ENCODE results near the gene RABEP1. TPM values are rescaled to one million over a fixed set of nuclear protein-coding genes. Genes with fewer than 3 reads are reported as not detected.
"Not testable (repeated sequence)": the region's sequence is repeated elsewhere in the genome, so short reads cannot be mapped to it uniquely, and the experiment has no call there.

Gene RABEP1
- total RNA-seq, 2 donors from 2014 or later, result 36.4 to 47.0 TPM

DNA sequence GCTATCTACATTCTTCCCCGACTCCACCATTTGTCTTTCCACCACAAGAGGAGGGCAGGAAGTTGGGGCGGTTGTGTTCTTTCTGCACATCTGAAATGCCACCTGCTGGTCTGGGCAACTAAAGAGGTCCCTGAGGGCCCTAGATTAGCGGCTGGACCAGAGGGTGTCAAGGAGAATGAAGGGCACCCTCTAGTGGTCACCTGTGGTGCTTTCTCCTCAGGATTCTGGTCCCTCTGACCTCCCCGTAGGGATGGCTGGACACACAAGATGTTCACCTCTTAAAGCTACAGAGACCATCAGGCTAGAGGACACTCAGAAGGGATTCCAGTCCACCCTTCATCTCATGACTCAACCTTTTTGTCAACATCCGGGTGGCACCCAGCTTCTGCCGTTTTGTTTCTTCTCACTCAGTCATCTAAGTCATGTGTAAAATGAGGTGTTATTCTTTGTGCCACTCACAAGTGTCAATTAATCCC lies 44.5 kb upstream of the RABEP1 start:
- Histone ChIP-seq H3K4me1 (ENCODE audit: control insufficient read depth in 1 of 2, low read depth in 2 of 2) (no peaks in the 10 kb centered on the region), H3K36me3 (no peaks in the 10 kb centered on the region), H3K9me3 (no peaks in the 10 kb centered on the region), H3K27me3 (replicated peaks; ENCODE audit: insufficient read depth) (no peaks in the 10 kb centered on the region), H3K27ac (no peak overlapping the region), H3K4me3 (no peak overlapping the region)
- TF ChIP-seq, protein P1, sequence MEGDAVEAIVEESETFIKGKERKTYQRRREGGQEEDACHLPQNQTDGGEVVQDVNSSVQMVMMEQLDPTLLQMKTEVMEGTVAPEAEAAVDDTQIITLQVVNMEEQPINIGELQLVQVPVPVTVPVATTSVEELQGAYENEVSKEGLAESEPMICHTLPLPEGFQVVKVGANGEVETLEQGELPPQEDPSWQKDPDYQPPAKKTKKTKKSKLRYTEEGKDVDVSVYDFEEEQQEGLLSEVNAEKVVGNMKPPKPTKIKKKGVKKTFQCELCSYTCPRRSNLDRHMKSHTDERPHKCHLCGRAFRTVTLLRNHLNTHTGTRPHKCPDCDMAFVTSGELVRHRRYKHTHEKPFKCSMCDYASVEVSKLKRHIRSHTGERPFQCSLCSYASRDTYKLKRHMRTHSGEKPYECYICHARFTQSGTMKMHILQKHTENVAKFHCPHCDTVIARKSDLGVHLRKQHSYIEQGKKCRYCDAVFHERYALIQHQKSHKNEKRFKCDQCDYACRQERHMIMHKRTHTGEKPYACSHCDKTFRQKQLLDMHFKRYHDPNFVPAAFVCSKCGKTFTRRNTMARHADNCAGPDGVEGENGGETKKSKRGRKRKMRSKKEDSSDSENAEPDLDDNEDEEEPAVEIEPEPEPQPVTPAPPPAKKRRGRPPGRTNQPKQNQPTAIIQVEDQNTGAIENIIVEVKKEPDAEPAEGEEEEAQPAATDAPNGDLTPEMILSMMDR (IDR thresholded peaks at IDR 0.05), result peak; percentile 22
- no peak for ATAC-seq (ENCODE audit: insufficient number of reproducible peaks, low FRiP score, low read depth)
- DNase-seq (ENCODE audit: low spot score), result no peak

DNA sequence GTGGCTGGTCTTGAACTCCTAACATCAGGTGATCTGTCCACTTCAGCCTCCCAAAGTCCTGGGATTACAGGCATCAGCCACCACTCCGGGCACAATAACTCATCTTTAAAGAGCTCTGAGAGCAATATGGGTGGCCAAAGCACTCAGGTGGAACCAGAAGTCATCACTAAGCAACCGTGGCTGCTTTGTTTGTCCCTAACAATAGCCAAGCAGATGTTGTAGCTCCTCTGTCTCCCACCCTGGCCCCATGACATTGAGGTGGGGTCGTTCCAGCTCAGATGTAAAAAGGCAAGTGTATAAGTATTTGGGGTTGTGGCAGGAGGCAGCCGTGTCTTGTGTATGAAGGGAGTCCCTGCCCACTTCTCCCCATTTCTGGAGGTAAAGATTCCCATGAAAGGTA lies 43.8 kb upstream of the RABEP1 start:
- ATAC-seq (ENCODE audit: insufficient number of reproducible peaks, low FRiP score, low read depth), result no peak
- Histone ChIP-seq H3K27ac (no peak overlapping the region), H3K9me3 (no peaks in the 10 kb centered on the region), H3K27me3 (replicated peaks; ENCODE audit: insufficient read depth) (no peaks in the 10 kb centered on the region), H3K4me1 (ENCODE audit: control insufficient read depth in 1 of 2, low read depth in 2 of 2) (no peaks in the 10 kb centered on the region), H3K36me3 (no peaks in the 10 kb centered on the region), H3K4me3 (no peak overlapping the region)
- TF ChIP-seq, protein P1 (IDR thresholded peaks at IDR 0.05), result no peak
- no peak for DNase-seq (ENCODE audit: low spot score)

- H3K4me1 ChIP-seq (ENCODE audit: control insufficient read depth in 1 of 2, low read depth in 2 of 2); H3K4me3 ChIP-seq; DNase-seq (ENCODE audit: low spot score); H3K9me3 ChIP-seq; H3K27me3 ChIP-seq (replicated peaks; ENCODE audit: insufficient read depth); H3K27ac ChIP-seq; H3K36me3 ChIP-seq; ATAC-seq (ENCODE audit: insufficient number of reproducible peaks, low FRiP score, low read depth): not testable (repeated sequence)
These were observed 42.3 kb upstream of the RABEP1 start for GRCh38 chr17:5239769-5240168.

DNA sequence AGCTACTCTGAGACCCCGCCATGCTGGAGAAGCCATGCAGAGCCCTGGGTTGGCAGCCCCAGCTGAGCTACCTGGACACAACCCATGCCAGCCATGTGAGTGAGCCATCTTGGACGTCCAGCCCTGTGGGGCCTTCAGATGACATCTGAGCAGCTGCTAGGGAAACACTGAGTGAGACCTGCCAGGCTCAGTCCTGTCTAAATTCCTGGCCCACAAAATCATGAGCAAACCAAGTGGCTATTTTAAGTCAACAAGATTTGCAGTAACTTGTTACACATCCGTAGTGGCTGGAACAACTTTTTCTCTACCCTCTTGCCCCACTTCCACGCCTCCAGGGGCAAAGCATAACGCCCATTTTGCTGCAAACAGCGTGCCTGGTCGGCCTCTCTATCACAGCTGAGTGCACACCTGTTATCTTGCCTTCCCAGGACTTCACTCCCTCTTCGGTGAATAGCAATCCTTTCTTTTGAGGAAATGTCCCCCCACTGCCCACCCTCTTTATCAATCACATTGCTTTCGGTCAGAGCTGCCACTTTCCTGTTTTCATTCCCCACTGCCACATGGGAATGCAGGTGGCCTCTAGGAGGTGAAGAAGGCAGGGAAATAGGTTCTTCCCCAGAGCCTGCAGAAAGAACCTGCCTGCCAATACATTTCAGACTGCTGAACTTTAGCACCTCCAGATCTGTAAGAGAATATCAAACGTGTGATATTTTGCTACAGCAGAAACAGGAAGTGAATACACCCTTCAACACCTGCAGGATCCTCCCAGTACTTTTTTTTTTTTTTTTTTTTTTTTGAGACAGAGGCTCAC lies 40.0 kb upstream of the RABEP1 start:
- Histone ChIP-seq H3K27ac (no peak overlapping the region), H3K36me3 (no peaks in the 10 kb centered on the region), H3K4me3 (no peak overlapping the region), H3K4me1 (ENCODE audit: control insufficient read depth in 1 of 2, low read depth in 2 of 2) (no peaks in the 10 kb centered on the region), H3K9me3 (no peaks in the 10 kb centered on the region), H3K27me3 (replicated peaks; ENCODE audit: insufficient read depth) (no peaks in the 10 kb centered on the region)
- DNase-seq (ENCODE audit: low spot score) (no peak), ATAC-seq (ENCODE audit: insufficient number of reproducible peaks, low FRiP score, low read depth) (no peak)
- TF ChIP-seq, protein P1 (IDR thresholded peaks at IDR 0.05), result no peak

- H3K9me3 ChIP-seq, result no peaks in the 10 kb centered on the region
- no peaks in the 10 kb centered on the region for H3K4me1 ChIP-seq (ENCODE audit: control insufficient read depth in 1 of 2, low read depth in 2 of 2)
- no peak overlapping the region for H3K4me3 ChIP-seq
- ATAC-seq (ENCODE audit: insufficient number of reproducible peaks, low FRiP score, low read depth) (no peak), DNase-seq (ENCODE audit: low spot score) (no peak)
- no peaks in the 10 kb centered on the region for H3K27me3 ChIP-seq (replicated peaks; ENCODE audit: insufficient read depth)
- H3K36me3 ChIP-seq, result no peaks in the 10 kb centered on the region
- no peak overlapping the region for H3K27ac ChIP-seq
- TF ChIP-seq, protein P1 (IDR thresholded peaks at IDR 0.05), result no peak
These were observed 34.5 kb upstream of the RABEP1 start for GRCh38 chr17:5247621-5248020.
